H1 (cell line): ENCODE results near the gene TDRD1. TPM values are rescaled to one million over a fixed set of nuclear protein-coding genes. Genes with fewer than 3 reads are reported as not detected.

Experiments
- CTCF ChIA-PET: fragments of 300-600 bp; sonication (Branson Sonifier 250); formaldehyde crosslinking; loops from one replicate; lab custom pipeline; 2021; ENCODE audit not compliant: partially characterized antibody; lab: Charles Lee
- POLR2A ChIA-PET: fragments of 300-600 bp; sonication (Branson Sonifier 250); formaldehyde crosslinking; loops from one replicate; lab custom pipeline; 2021; ENCODE audit warnings: inconsistent platforms; ENCODE audit not compliant: partially characterized antibody; lab: Charles Lee
- DNase-seq, 2 experiments: peaks; one replicate each; pipeline versions ENCODE4 v3.0.0 to v3.0.0-alpha.2; 2010 to 2022; ENCODE audit warnings: low spot score in 2 of 2, low read depth in 1 of 2, mixed read lengths in 1 of 2
- FAIRE-seq: peaks from 2 replicates; lab custom pipeline; 2011; peaks lifted over from hg19 to GRCh38; lab: Jason Lieb, UNC
- H2AFZ ChIP-seq: 2 replicates; pipeline ENCODE4 v1.8.1; 2012; ENCODE audit warnings: low read length, inconsistent platforms
- H2AK5ac ChIP-seq: 2 replicates; pipeline ENCODE4 v1.6.1; 2013; ENCODE audit warnings: low read depth, low read length
- H2BK120ac ChIP-seq: replicated peaks from 2 replicates; pipeline ENCODE3; 2013; ENCODE audit warnings: low read depth, low read length, inconsistent platforms
- H2BK12ac ChIP-seq: 2 replicates; pipeline ENCODE4 v1.6.1; 2013; ENCODE audit warnings: low read depth, low read length
- H2BK15ac ChIP-seq: 2 replicates; pipeline ENCODE4 v1.6.1; 2013; ENCODE audit warnings: low read length
- H2BK20ac ChIP-seq: 2 replicates; pipeline ENCODE4 v1.6.1; 2013; ENCODE audit warnings: low read length
- H2BK5ac ChIP-seq: 2 replicates; pipeline ENCODE4 v1.6.1; 2013; ENCODE audit warnings: low read depth, low read length
- H3K14ac ChIP-seq: 2 replicates; pipeline ENCODE4 v1.6.1; 2013; ENCODE audit warnings: inconsistent platforms; ENCODE audit not compliant: insufficient read length
- H3K18ac ChIP-seq: 2 replicates; pipeline ENCODE4 v1.6.1; 2013; ENCODE audit warnings: low read length; ENCODE audit errors: extremely low read depth
- H3K23ac ChIP-seq: 2 replicates; pipeline ENCODE4 v1.6.1; 2013; ENCODE audit warnings: inconsistent platforms; ENCODE audit not compliant: insufficient read length
- H3K23me2 ChIP-seq: 2 replicates; pipeline ENCODE4 v1.6.1; 2013; ENCODE audit warnings: low read depth, low read length
- H3K27ac ChIP-seq: 2 replicates; pipeline ENCODE4 v1.6.1; 2011; ENCODE audit warnings: low read depth, low read length, inconsistent platforms
- H3K27me3 ChIP-seq, 4 experiments: replicated peaks in 1 of 4; 1 replicate in 1 of 4; 2 replicates in 3 of 4; pipeline versions ENCODE4 v1.6.1 to v1.8.1; 2011 to 2013; ENCODE audit warnings: low read length in 3 of 4, mild to moderate bottlenecking in 3 of 4, inconsistent platforms in 2 of 4, mixed read lengths in 2 of 4, moderate library complexity in 1 of 4; ENCODE audit not compliant: control insufficient read depth in 3 of 4, insufficient read depth in 3 of 4; ENCODE audit errors: extremely low read depth in 1 of 4
- H3K36me3 ChIP-seq, 4 experiments: 2 replicates each; pipeline versions ENCODE4 v1.6.1 to v1.8.1; 2011 to 2013; ENCODE audit warnings: mild to moderate bottlenecking in 4 of 4, low read length in 3 of 4, moderate library complexity in 2 of 4, control low read depth in 1 of 4, inconsistent platforms in 1 of 4; ENCODE audit not compliant: insufficient read depth in 4 of 4, control insufficient read depth in 2 of 4
- H3K4ac ChIP-seq: replicated peaks from 2 replicates; pipeline ENCODE3; 2013; ENCODE audit warnings: low read length, low read depth, mixed read lengths, inconsistent platforms; ENCODE audit not compliant: insufficient read length
- H3K4me1 ChIP-seq, 4 experiments: replicated peaks in 1 of 4; 1 replicate in 1 of 4; 2 replicates in 3 of 4; pipeline versions ENCODE4 v1.6.1 to v1.8.1; 2011 to 2013; ENCODE audit warnings: low read length in 3 of 4, inconsistent platforms in 2 of 4, mixed read lengths in 1 of 4; ENCODE audit not compliant: insufficient read depth in 4 of 4, control insufficient read depth in 3 of 4
- H3K4me2 ChIP-seq, 2 experiments: 2 replicates each; pipeline versions ENCODE4 v1.6.1 to v1.8.1; 2011 to 2013; ENCODE audit warnings: low read depth in 2 of 2, low read length in 2 of 2, control low read depth in 1 of 2, inconsistent platforms in 1 of 2, mild to moderate bottlenecking in 1 of 2; ENCODE audit not compliant: insufficient read depth in 1 of 2
- H3K4me3 ChIP-seq, 4 experiments: fragments of 200-600, 300-600 bp in 1 of 4; sonication (generic), shearing (Covaris generic), sonication (Bioruptor Twin) in 1 of 4; 2 replicates each; pipeline versions ENCODE4 v1.5.1 to v1.8.1; 2011 to 2016; ENCODE audit warnings: low read length in 4 of 4, low read depth in 3 of 4, control low read depth in 2 of 4, inconsistent platforms in 2 of 4, mild to moderate bottlenecking in 2 of 4, mixed read lengths in 1 of 4, moderate library complexity in 1 of 4; ENCODE audit not compliant: insufficient read depth in 2 of 4; ENCODE audit errors: extremely low read depth in 1 of 4
- H3K56ac ChIP-seq: replicated peaks from 2 replicates; pipeline ENCODE3; 2013; ENCODE audit warnings: low read depth, mild to moderate bottlenecking, mixed read lengths, low read length, inconsistent platforms; ENCODE audit not compliant: insufficient read length
- H3K79me1 ChIP-seq: 2 replicates; pipeline ENCODE4 v1.6.1; 2013; ENCODE audit warnings: low read depth, low read length, control low read depth
- H3K79me2 ChIP-seq, 2 experiments: 2 replicates each; pipeline versions ENCODE4 v1.6.1 to v1.8.1; 2012 to 2013; ENCODE audit warnings: low read length in 2 of 2, mild to moderate bottlenecking in 2 of 2, inconsistent platforms in 1 of 2; ENCODE audit not compliant: insufficient read depth in 2 of 2, control insufficient read depth in 1 of 2
- H3K9ac ChIP-seq, 4 experiments: replicated peaks in 1 of 4; 1 replicate in 1 of 4; 2 replicates in 3 of 4; pipeline versions ENCODE4 v1.6.1 to v1.8.1; 2011 to 2013; ENCODE audit warnings: low read depth in 3 of 4, low read length in 3 of 4, control low read depth in 2 of 4, mild to moderate bottlenecking in 2 of 4, moderate library complexity in 2 of 4, inconsistent platforms in 1 of 4; ENCODE audit errors: extremely low read depth in 1 of 4
- H3K9me3 ChIP-seq, 2 experiments: 2 replicates each; pipeline versions ENCODE4 v1.6.1 to v1.8.1; 2012 to 2013; ENCODE audit warnings: mild to moderate bottlenecking in 2 of 2, moderate library complexity in 2 of 2, control low read depth in 1 of 2, inconsistent platforms in 1 of 2, low read depth in 1 of 2, low read length in 1 of 2, mixed read lengths in 1 of 2; ENCODE audit not compliant: insufficient read depth in 2 of 2
- H4K20me1 ChIP-seq, 2 experiments: replicated peaks in 1 of 2; 2 replicates each; pipeline versions ENCODE3 to v1.8.1; 2011 to 2013; ENCODE audit warnings: inconsistent platforms in 2 of 2, low read length in 2 of 2, mild to moderate bottlenecking in 1 of 2; ENCODE audit not compliant: insufficient read depth in 2 of 2, control insufficient read depth in 1 of 2
- H4K5ac ChIP-seq: 2 replicates; pipeline ENCODE4 v1.6.1; 2013; ENCODE audit warnings: low read length, low read depth, mixed read lengths, inconsistent platforms; ENCODE audit not compliant: insufficient read length
- H4K8ac ChIP-seq: 2 replicates; pipeline ENCODE4 v1.8.0; 2013; ENCODE audit warnings: mild to moderate bottlenecking, moderate library complexity, low read length, inconsistent platforms; ENCODE audit not compliant: insufficient read depth; ENCODE audit errors: extremely low read depth
- H4K91ac ChIP-seq: replicated peaks from 2 replicates; pipeline ENCODE3; 2013; ENCODE audit warnings: low read length, mixed read lengths, inconsistent platforms; ENCODE audit not compliant: insufficient read length
- RFX5 ChIP-seq: IDR thresholded peaks from 2 replicates; pipeline ENCODE4 v1.6.1; 2011; ENCODE audit warnings: low read depth, low read length, improper control_type of control experiment, borderline replicate concordance
- WGBS, 2 experiments: shearing (Covaris generic) in 1 of 2; methylation state at CpG; one replicate each; pipeline versions ENCODE4 v1.1.6 to v1.1.7; 2013 to 2015; ENCODE audit warnings: low lambda C conversion rate in 2 of 2, mixed read lengths in 2 of 2, inconsistent platforms in 1 of 2, low coverage in 1 of 2, missing lambda C conversion rate in 1 of 2; ENCODE audit not compliant: insufficient replicate concordance in 2 of 2, insufficient coverage in 1 of 2, insufficient read length in 1 of 2; ENCODE audit errors: extremely low coverage in 1 of 2, missing lambda C conversion rate in 1 of 2; 5-methylcytosine and 5-hydroxymethylcytosine counted together
- polyA plus RNA-seq, 7 experiments: library from polyadenylated mRNA; depleted of rRNA in 3 of 7; stranded (reverse) in 5 of 7; unstranded in 2 of 7; fragments of >200 nt in 5 of 7; fragments of 200-250 nt in 2 of 7; gene quantifications; 1 replicate in 5 of 7; 2 replicates in 1 of 7; 4 replicates in 1 of 7; pipeline versions ENCODE4 v1.2.1 to v1.2.3, GENCODE V29; 2011 to 2013; ENCODE audit warnings: missing spikeins in 2 of 7, mixed read lengths in 2 of 7
- total RNA-seq: library from RNA; stranded (reverse); fragmentation: NEBNext Ultra II Directional; extraction: Animal tissue kit (Norgen Biotek cat#: 25700); gene quantifications from 2 replicates; pipeline ENCODE4 v1.2.1, GENCODE V29; 2021

TDRD1 gene
- total and polyA plus RNA-seq, 2 of the 8 experiments (the other 6 are each of a cell fraction or from before 2014, with no cell fraction given), result 0.02 to 0.71 TPM

DNA sequence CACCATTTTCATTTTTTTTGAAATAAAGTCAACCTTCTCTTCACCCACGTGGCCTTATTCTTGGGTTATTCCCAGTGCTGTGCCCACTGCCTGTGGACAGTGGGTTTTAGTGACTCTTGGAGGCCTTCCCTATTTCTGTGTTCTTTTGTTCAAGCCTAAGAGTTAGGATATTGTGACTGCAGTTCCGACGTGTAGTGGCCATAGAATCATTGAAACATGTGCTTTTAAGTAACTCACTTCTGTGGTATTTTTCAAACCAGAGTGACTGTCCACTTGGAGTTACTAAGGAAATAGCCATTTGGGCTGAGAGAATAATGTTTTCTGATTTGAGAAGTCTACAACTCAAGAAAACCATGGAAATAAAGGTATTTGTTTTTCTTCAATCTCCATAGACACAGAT, 23.7 kb downstream of the TDRD1 start:
- no peak overlapping the region for H3K56ac ChIP-seq
- H3K27me3 ChIP-seq, result no peaks in the 10 kb centered on the region
- no peak overlapping the region for H3K27ac ChIP-seq
- CTCF ChIA-PET, result interaction anchor here (0.7 to 1.0 kb wide), 4 partner anchors 23 to 101 kb away, joined by 3 to 4 read pairs (median 3); no protein-coding TSS in a partner anchor
- H3K4me3 ChIP-seq, result no peak overlapping the region
- no peak overlapping the region for H3K9ac ChIP-seq
- H4K8ac ChIP-seq, result no peak overlapping the region
- no peak overlapping the region for H2BK5ac ChIP-seq
- H3K79me1 ChIP-seq, result no peaks in the 10 kb centered on the region
- no peak overlapping the region for H3K18ac ChIP-seq
- H2AK5ac ChIP-seq, result no peak overlapping the region
- no peaks in the 10 kb centered on the region for H3K9me3 ChIP-seq
- H2BK120ac ChIP-seq, result no peak overlapping the region
- FAIRE-seq, result no peak
- no peaks in the 10 kb centered on the region for H3K23me2 ChIP-seq
- no peak overlapping the region for H4K91ac ChIP-seq
- H2AFZ ChIP-seq, result no peak overlapping the region
- no peak for DNase-seq
- 81% methylated on average over 3 of the region's 3 CpGs; no CpG with 5 or more reads in 1 of the 2 experiments for WGBS, 2 experiments
- H4K5ac ChIP-seq, result no peak overlapping the region
- no peak overlapping the region for H2BK15ac ChIP-seq
- no peak overlapping the region for H2BK20ac ChIP-seq
- H3K79me2 ChIP-seq, result no peaks in the 10 kb centered on the region
- H3K14ac ChIP-seq, result no peak overlapping the region
- no peaks in the 10 kb centered on the region for H4K20me1 ChIP-seq
- POLR2A ChIA-PET, result no interaction called here
- H2BK12ac ChIP-seq, result no peak overlapping the region
- H3K4me2 ChIP-seq, result no peak overlapping the region
- H3K36me3 ChIP-seq, result no peaks in the 10 kb centered on the region
- no peak overlapping the region for H3K4ac ChIP-seq
- no peaks in the 10 kb centered on the region for H3K4me1 ChIP-seq
- H3K23ac ChIP-seq, result no peak overlapping the region
- no peak for TF ChIP-seq RFX5
